Ascending aorta (tissue), 2 donors: ENCODE data around the gene APP. TPM values are rescaled to one million over a fixed set of nuclear protein-coding genes. Genes with fewer than 3 reads are reported as not detected.

Source experiments
- DNase-seq, 2 donors: peaks; one replicate each; pipeline ENCODE4 v3.0.0-alpha.2; 2019; ENCODE audit warnings: low spot score in 2 of 2
- H3K27ac ChIP-seq, 2 donors: fragments of 200-600 bp; sonication (generic); one replicate each; pipeline ENCODE4 v1.5.1; 2016 to 2017; ENCODE audit warnings: mild to moderate bottlenecking in 1 of 2
- H3K27me3 ChIP-seq: fragments of 200-600 bp; sonication (generic); one replicate; pipeline ENCODE4 v1.5.1; 2017
- H3K36me3 ChIP-seq, 2 donors: fragments of 200-600 bp; sonication (generic); one replicate each; pipeline ENCODE4 v1.5.1; 2016
- H3K4me1 ChIP-seq, 2 donors: fragments of 200-600 bp; sonication (generic); one replicate each; pipeline ENCODE4 v1.5.1; 2016 to 2017; ENCODE audit warnings: mild to moderate bottlenecking in 1 of 2
- H3K4me3 ChIP-seq, 2 donors: fragments of 200-600 bp; sonication (generic); one replicate each; pipeline ENCODE4 v1.5.1; 2016 to 2017; ENCODE audit warnings: mild to moderate bottlenecking in 1 of 2
- H3K9me3 ChIP-seq, 2 donors: fragments of 200-600 bp; sonication (generic); one replicate each; pipeline ENCODE4 v1.5.1; 2016
- CTCF ChIP-seq, 3 experiments: fragments of 200-600 bp in 2 of 3; fragments of 450-650 bp in 1 of 3; sonication (generic) in 2 of 3; IDR thresholded peaks; one replicate each; pipeline ENCODE4 v1.5.1; 2016 to 2019; ENCODE audit warnings: antibody characterized with exemption in 3 of 3, mild to moderate bottlenecking in 1 of 3, moderate library complexity in 1 of 3
- intact Hi-C: fragments of 100-400 bp; cut with DNase I; formaldehyde crosslinking; loops from one replicate; pipeline ENCODE4 v1.15.1; 2023
- total RNA-seq: library from RNA; depleted of rRNA; stranded (reverse); fragments of >200 nt; gene quantifications from one replicate; pipeline ENCODE4 v1.1.0, GENCODE V29; 2016

APP gene
- total RNA-seq, 1 donor from 2014 or later, result 350 TPM

GRCh38 chr21:25979845-25980616 is 190.5 kb downstream of the APP start:
- Histone ChIP-seq H3K27me3 (no peaks in the 10 kb centered on the region), H3K4me3 (no peak overlapping the region), H3K36me3 (peaks cover 5 to 27% of the 10 kb centered on the region in 2 donors), H3K4me1 (no peaks in the 10 kb centered on the region), H3K27ac (no peak overlapping the region), H3K9me3 (no peaks in the 10 kb centered on the region)
- TF ChIP-seq CTCF (IDR thresholded peaks at IDR 0.05), result no peak
- DNase-seq, result no peak
- intact Hi-C loops, result loop anchor here (5.0 kb wide), 1 partner anchor 83 kb away; no protein-coding TSS in a partner anchor

- Histone ChIP-seq H3K9me3 (no peaks in the 10 kb centered on the region), H3K4me3 (no peak overlapping the region), H3K36me3 (peaks cover 16 to 37% of the 10 kb centered on the region in 2 donors), H3K27ac (no peak overlapping the region), H3K27me3 (no peaks in the 10 kb centered on the region), H3K4me1 (no peaks in the 10 kb centered on the region)
- intact Hi-C loops, result loop anchor here (5.0 kb wide), 1 partner anchor 80 kb away; no protein-coding TSS in a partner anchor
- no peak for TF ChIP-seq CTCF (IDR thresholded peaks at IDR 0.05)
- no peak for DNase-seq
Measured at GRCh38 chr21:25977068-25977611, 193.4 kb downstream of the APP start.

GRCh38 chr21:25974964-25975363 is 195.6 kb downstream of the APP start:
- no peaks in the 10 kb centered on the region for H3K27me3 ChIP-seq
- intact Hi-C loops, result loop anchor here (5.0 kb wide), 1 partner anchor 78 kb away; no protein-coding TSS in a partner anchor
- no peak overlapping the region for H3K4me3 ChIP-seq
- H3K4me1 ChIP-seq, result no peaks in the 10 kb centered on the region
- no peak for TF ChIP-seq CTCF (IDR thresholded peaks at IDR 0.05)
- H3K36me3 ChIP-seq, result peaks cover 11 to 35% of the 10 kb centered on the region in 2 donors
- no peak overlapping the region for H3K27ac ChIP-seq
- H3K9me3 ChIP-seq, result no peaks in the 10 kb centered on the region
- DNase-seq, result no peak

- DNase-seq, result no peak
- intact Hi-C loops, result no loop called here
- no peak for TF ChIP-seq CTCF (IDR thresholded peaks at IDR 0.05)
- Histone ChIP-seq H3K36me3 (peaks cover 11 to 30% of the 10 kb centered on the region in 2 donors), H3K4me1 (peaks cover 0 to 4% of the 10 kb centered on the region in 2 donors), H3K4me3 (no peak overlapping the region), H3K27ac (peak overlapping the region in 1 of 2 donors; percentile 9), H3K27me3 (no peaks in the 10 kb centered on the region), H3K9me3 (no peaks in the 10 kb centered on the region)
Measured at GRCh38 chr21:25970254-25970930, 200.2 kb downstream of the APP start.

GRCh38 chr21:25967901-25968438 is 202.6 kb downstream of the APP start:
- no peak for DNase-seq
- Histone ChIP-seq H3K9me3 (no peaks in the 10 kb centered on the region), H3K4me3 (no peak overlapping the region), H3K36me3 (peaks cover 0 to 14% of the 10 kb centered on the region in 2 donors), H3K4me1 (peaks cover 3 to 12% of the 10 kb centered on the region in 2 donors), H3K27me3 (no peaks in the 10 kb centered on the region), H3K27ac (peak overlapping the region; percentile 35 to 55)
- no peak for TF ChIP-seq CTCF (IDR thresholded peaks at IDR 0.05)
- intact Hi-C loops, result no loop called here
